Sigmoid colon (tissue), 7 donors: ENCODE measurements around the gene NUDT16. TPM values are rescaled to one million over a fixed set of nuclear protein-coding genes. Genes with fewer than 3 reads are reported as not detected.
A peak's percentile ranks its signal among the peaks of the same experiment; 100 is the strongest.

ENCODE experiments used
- DNase-seq: peaks from one replicate; pipeline ENCODE4 v3.0.0-alpha.2; 2019
- H3K27ac ChIP-seq, 4 donors: fragments of 200-600 bp; sonication (generic); one replicate each; pipeline ENCODE4 v1.5.1; 2016 to 2019; ENCODE audit warnings: mild to moderate bottlenecking in 1 of 4
- H3K27me3 ChIP-seq, 3 donors: fragments of 200-600 bp; sonication (generic); one replicate each; pipeline ENCODE4 v1.5.1; 2019; ENCODE audit warnings: mild to moderate bottlenecking in 1 of 3
- H3K36me3 ChIP-seq, 4 donors: fragments of 200-600 bp; sonication (generic); one replicate each; pipeline ENCODE4 v1.5.1; 2016 to 2019
- H3K4me1 ChIP-seq, 4 donors: fragments of 200-600 bp; sonication (generic); one replicate each; pipeline ENCODE4 v1.5.1; 2017 to 2019
- H3K4me3 ChIP-seq, 4 donors: fragments of 200-600 bp; sonication (generic); one replicate each; pipeline ENCODE4 v1.5.1; 2017 to 2019; ENCODE audit warnings: mild to moderate bottlenecking in 2 of 4, moderate library complexity in 1 of 4
- H3K9me3 ChIP-seq, 4 donors: fragments of 200-600 bp in 3 of 4; sonication (generic) in 3 of 4; one replicate each; pipeline versions ENCODE4 v1.5.1 to v1.6.1; 2013 to 2019
- EP300 ChIP-seq, 4 donors: sonication (generic); formaldehyde crosslinking; IDR thresholded peaks; one replicate each; pipeline ENCODE4 v1.6.1; 2017; ENCODE audit warnings: antibody characterized with exemption in 4 of 4
- POLR2A ChIP-seq, 2 donors: fragments of 450-650 bp; IDR thresholded peaks; one replicate each; pipeline ENCODE4 v1.6.1; 2016; ENCODE audit warnings: antibody characterized with exemption in 2 of 2, mild to moderate bottlenecking in 2 of 2, moderate library complexity in 2 of 2
- POLR2AphosphoS5 ChIP-seq, 4 donors: sonication (generic); formaldehyde crosslinking; IDR thresholded peaks; one replicate each; pipeline ENCODE4 v1.6.1; 2017; ENCODE audit warnings: antibody characterized with exemption in 4 of 4
- WGBS, 2 donors: extraction: QIAGEN DNeasy Blood & Tissue Kit; methylation state at CpG; one replicate each; pipeline ENCODE4 v1.1.7; 2013; 5-methylcytosine and 5-hydroxymethylcytosine counted together
- intact Hi-C: fragments of 100-400 bp; cut with DNase I; formaldehyde crosslinking; loops from one replicate; pipeline ENCODE4 v1.15.1; 2023
- polyA plus RNA-seq, 3 donors: library from polyadenylated mRNA; stranded (reverse); fragments of 200-250 nt; gene quantifications; one replicate each; pipeline ENCODE4 v1.2.3, GENCODE V29; 2013
- total RNA-seq, 4 donors: library from RNA; depleted of rRNA; stranded (reverse); fragments of >200 nt; gene quantifications; one replicate each; pipeline ENCODE4 v1.1.0, GENCODE V29; 2016
- TF ChIP-seq, protein P1 (sequence below), 4 experiments: fragments of 450-650 bp in 3 of 4; fragments of 200-600 bp in 1 of 4; IDR thresholded peaks; one replicate each; pipeline ENCODE4 v1.5.1; 2016 to 2019; ENCODE audit warnings: antibody characterized with exemption in 4 of 4, mild to moderate bottlenecking in 3 of 4, moderate library complexity in 2 of 4
- donor health status: healthy with polysubstance abuse.
- donor health status: Bipolar disorder and iron deficiency.
- donor health status: healthy.

Gene NUDT16
- total RNA-seq (10 to 100 TPM; 17.6 to 26.0 (median 21.8) TPM), polyA plus RNA-seq (10 to 100 TPM; 28.2 to 36.2 (median 36.1) TPM)

GRCh38 chr3:131381445-131382291, at the start of gene NUDT16:
Gene NUDT16, plus strand, starts transcription at chr3:131381774. Its CDS starts 31 bp downstream, at chr3:131381805.
- H3K27ac ChIP-seq = peak within 1 kb of the TSS; percentile 83 to 97 (median 90)
- intact Hi-C loops = loop anchor here (2.0 to 10.0 kb wide), 3 partner anchors 123 to 637 kb away; partner anchors contain the start of genes ATP2C1 and PIK3R4
- no peaks in the 10 kb centered on the region for H3K27me3 ChIP-seq
- H3K4me3 ChIP-seq = peak within 1 kb of the TSS; percentile 68 to 100 (median 82)
- peak; percentile 100 for DNase-seq
- peak; percentile 83 to 94 for TF ChIP-seq POLR2A (IDR thresholded peaks at IDR 0.05)
- TF ChIP-seq, protein P1, sequence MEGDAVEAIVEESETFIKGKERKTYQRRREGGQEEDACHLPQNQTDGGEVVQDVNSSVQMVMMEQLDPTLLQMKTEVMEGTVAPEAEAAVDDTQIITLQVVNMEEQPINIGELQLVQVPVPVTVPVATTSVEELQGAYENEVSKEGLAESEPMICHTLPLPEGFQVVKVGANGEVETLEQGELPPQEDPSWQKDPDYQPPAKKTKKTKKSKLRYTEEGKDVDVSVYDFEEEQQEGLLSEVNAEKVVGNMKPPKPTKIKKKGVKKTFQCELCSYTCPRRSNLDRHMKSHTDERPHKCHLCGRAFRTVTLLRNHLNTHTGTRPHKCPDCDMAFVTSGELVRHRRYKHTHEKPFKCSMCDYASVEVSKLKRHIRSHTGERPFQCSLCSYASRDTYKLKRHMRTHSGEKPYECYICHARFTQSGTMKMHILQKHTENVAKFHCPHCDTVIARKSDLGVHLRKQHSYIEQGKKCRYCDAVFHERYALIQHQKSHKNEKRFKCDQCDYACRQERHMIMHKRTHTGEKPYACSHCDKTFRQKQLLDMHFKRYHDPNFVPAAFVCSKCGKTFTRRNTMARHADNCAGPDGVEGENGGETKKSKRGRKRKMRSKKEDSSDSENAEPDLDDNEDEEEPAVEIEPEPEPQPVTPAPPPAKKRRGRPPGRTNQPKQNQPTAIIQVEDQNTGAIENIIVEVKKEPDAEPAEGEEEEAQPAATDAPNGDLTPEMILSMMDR (IDR thresholded peaks at IDR 0.05) = no peak
- TF ChIP-seq EP300 (IDR thresholded peaks at IDR 0.05) = peak in 1 of 4 donors; percentile 68
- TF ChIP-seq POLR2AphosphoS5 (IDR thresholded peaks at IDR 0.05) = peak; percentile 89 to 97 (median 96)
- no peaks in the 10 kb centered on the region for H3K9me3 ChIP-seq
- peaks cover 0 to 31% (median 2%) of the 10 kb centered on the region in 4 donors for H3K36me3 ChIP-seq
- 1% methylated on average over 73 of the region's 73 CpGs for WGBS, 2 donors
- peaks cover 0 to 28% (median 20%) of the 10 kb centered on the region in 4 donors for H3K4me1 ChIP-seq

DNA sequence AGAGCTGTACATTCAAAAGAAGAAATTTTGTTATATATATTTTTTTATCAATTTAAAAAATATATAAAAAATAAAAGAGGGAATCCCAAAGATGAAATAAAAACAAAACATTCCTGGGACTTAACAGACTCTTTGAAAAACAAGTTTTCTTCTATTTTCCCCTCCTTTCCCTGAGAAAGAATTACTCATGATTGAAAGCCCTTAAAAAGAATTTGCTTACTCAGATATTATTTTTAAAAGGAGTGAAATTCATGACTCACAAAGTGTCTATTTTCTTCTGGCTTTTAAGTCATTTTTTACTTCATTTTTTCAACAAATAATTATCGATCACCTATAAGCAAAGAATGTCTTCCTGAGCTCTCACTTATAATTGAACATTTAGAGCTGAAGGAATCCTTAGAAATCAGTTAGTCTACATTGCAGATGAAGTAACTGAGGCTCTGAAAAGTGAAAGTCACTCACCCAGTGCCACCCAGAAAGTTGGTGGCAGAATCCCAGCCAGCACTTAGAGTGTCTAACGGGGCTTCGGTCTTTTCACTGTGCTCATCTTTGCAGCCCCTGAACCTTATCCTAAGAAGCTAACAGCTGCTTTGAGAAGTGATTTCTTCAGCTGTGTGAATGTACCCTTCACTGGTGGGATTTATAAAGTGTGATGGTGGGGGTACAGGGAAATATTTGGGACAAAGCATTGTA, 42.5 kb upstream of the NUDT16 start:
- TF ChIP-seq POLR2A (IDR thresholded peaks at IDR 0.05) (no peak), EP300 (IDR thresholded peaks at IDR 0.05) (no peak), POLR2AphosphoS5 (IDR thresholded peaks at IDR 0.05) (no peak)
- TF ChIP-seq, protein P1 (IDR thresholded peaks at IDR 0.05) = no peak
- no peak overlapping the region for H3K27ac ChIP-seq
- whole genome bisulfite sequencing, 2 donors = 93 to 94% methylated on average over 3 of the region's 3 CpGs
- H3K4me3 ChIP-seq = no peak overlapping the region
- H3K36me3 ChIP-seq = no peaks in the 10 kb centered on the region
- no peaks in the 10 kb centered on the region for H3K9me3 ChIP-seq
- H3K27me3 ChIP-seq = no peaks in the 10 kb centered on the region
- intact Hi-C loops = no loop called here
- DNase-seq = no peak
- no peaks in the 10 kb centered on the region for H3K4me1 ChIP-seq

GRCh38 chr3:131341761-131342160, 39.8 kb upstream of the NUDT16 start:
- intact Hi-C loops = no loop called here
- H3K27ac ChIP-seq = no peak overlapping the region
- no peaks in the 10 kb centered on the region for H3K36me3 ChIP-seq
- whole genome bisulfite sequencing, 2 donors = 95% methylated on average over 2 of the region's 2 CpGs
- no peaks in the 10 kb centered on the region for H3K27me3 ChIP-seq
- DNase-seq = no peak
- no peaks in the 10 kb centered on the region for H3K4me1 ChIP-seq
- H3K9me3 ChIP-seq = no peaks in the 10 kb centered on the region
- TF ChIP-seq, protein P1 (IDR thresholded peaks at IDR 0.05) = no peak
- TF ChIP-seq EP300 (IDR thresholded peaks at IDR 0.05) (no peak), POLR2AphosphoS5 (IDR thresholded peaks at IDR 0.05) (no peak), POLR2A (IDR thresholded peaks at IDR 0.05) (no peak)
- no peak overlapping the region for H3K4me3 ChIP-seq

DNA sequence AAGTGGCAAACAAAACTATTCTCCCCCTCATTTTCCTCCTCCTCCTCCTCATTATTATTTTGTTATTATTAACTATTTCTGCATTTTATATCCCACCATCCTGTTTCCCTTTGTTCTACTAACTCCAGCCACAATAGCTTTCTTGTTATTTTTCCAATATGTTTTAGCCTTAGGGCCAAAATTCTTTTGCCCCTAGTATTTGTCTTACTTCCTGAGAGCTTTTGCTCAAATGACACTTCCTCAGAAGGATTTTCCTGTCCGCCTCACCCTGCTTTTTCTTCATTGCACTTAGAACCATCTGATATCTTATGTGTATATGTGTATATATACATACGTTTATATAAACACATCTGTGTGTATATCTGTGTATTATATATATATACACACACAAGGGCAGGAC, 32.7 kb upstream of the NUDT16 start:
- intact Hi-C loops = no loop called here
- Histone ChIP-seq H3K27me3 (no peaks in the 10 kb centered on the region), H3K9me3 (no peaks in the 10 kb centered on the region), H3K27ac (no peak overlapping the region), H3K4me1 (no peaks in the 10 kb centered on the region), H3K4me3 (no peak overlapping the region), H3K36me3 (no peaks in the 10 kb centered on the region)
- TF ChIP-seq EP300 (IDR thresholded peaks at IDR 0.05) = no peak
- TF ChIP-seq, protein P1 (IDR thresholded peaks at IDR 0.05) = no peak
- TF ChIP-seq POLR2AphosphoS5 (IDR thresholded peaks at IDR 0.05) = no peak
- no peak for TF ChIP-seq POLR2A (IDR thresholded peaks at IDR 0.05)
- DNase-seq = no peak
- 80 to 84% methylated on average over 2 of the region's 2 CpGs for WGBS, 2 donors
